NT2/D1 (cell line): ENCODE data around the gene FKBP9.
A peak's percentile ranks its signal among the peaks of the same experiment; 100 is the strongest.

Source experiments
- DNase-seq: peaks from one replicate; pipeline ENCODE4 v3.0.0-alpha.2; 2011; ENCODE audit warnings: low read depth, low spot score
- H3K27me3 ChIP-seq: 2 replicates; pipeline ENCODE4 v1.6.0; 2011; ENCODE audit warnings: mild to moderate bottlenecking; ENCODE audit not compliant: insufficient read length, insufficient read depth
- H3K36me3 ChIP-seq: 2 replicates; pipeline ENCODE4 v1.6.1; 2011; ENCODE audit warnings: mild to moderate bottlenecking, low read length, mixed read lengths; ENCODE audit not compliant: insufficient read depth, insufficient read length
- H3K4me1 ChIP-seq: 2 replicates; pipeline ENCODE4 v1.5.1; 2011; ENCODE audit not compliant: insufficient read depth, insufficient read length
- H3K4me3 ChIP-seq: 2 replicates; pipeline ENCODE4 v1.5.1; 2011; ENCODE audit warnings: low read depth; ENCODE audit not compliant: insufficient read length
- H3K9ac ChIP-seq: 2 replicates; pipeline ENCODE4 v1.6.0; 2011; ENCODE audit warnings: low read depth; ENCODE audit not compliant: insufficient read length
- H3K9me3 ChIP-seq: 2 replicates; pipeline ENCODE4 v1.5.1; 2011; ENCODE audit warnings: mild to moderate bottlenecking, low read length; ENCODE audit not compliant: insufficient read depth
- SUZ12 ChIP-seq: IDR thresholded peaks from 2 replicates; pipeline ENCODE4 v1.6.1; 2011; ENCODE audit not compliant: insufficient read length, insufficient read depth; ENCODE audit errors: extremely low read depth
- YY1 ChIP-seq: IDR thresholded peaks from 2 replicates; pipeline ENCODE4 v1.6.1; 2011; ENCODE audit not compliant: insufficient read length, insufficient read depth
- ZNF274 ChIP-seq: IDR thresholded peaks from 2 replicates; pipeline ENCODE4 v1.6.1; 2011; ENCODE audit warnings: mild to moderate bottlenecking, low read depth, low read length

The FKBP9 gene

GRCh38 chr7:32928785-32929298 lies 28.4 kb upstream of the FKBP9 start:
- Histone ChIP-seq H3K9me3 (no peaks in the 10 kb centered on the region), H3K27me3 (peaks cover 96% of the 10 kb centered on the region), H3K4me3 (no peak overlapping the region), H3K4me1 (no peaks in the 10 kb centered on the region), H3K36me3 (no peaks in the 10 kb centered on the region), H3K9ac (no peak overlapping the region)
- DNase-seq, result no peak
- TF ChIP-seq SUZ12 (no peak), ZNF274 (no peak), YY1 (no peak)

GRCh38 chr7:32929430-32930143 lies 27.7 kb upstream of the FKBP9 start:
- Histone ChIP-seq H3K36me3 (no peaks in the 10 kb centered on the region), H3K9ac (no peak overlapping the region), H3K4me1 (no peaks in the 10 kb centered on the region), H3K27me3 (peaks cover 99% of the 10 kb centered on the region), H3K4me3 (no peak overlapping the region), H3K9me3 (no peaks in the 10 kb centered on the region)
- TF ChIP-seq SUZ12 (no peak), YY1 (no peak), ZNF274 (no peak)
- no peak for DNase-seq

- Histone ChIP-seq H3K36me3 (no peaks in the 10 kb centered on the region), H3K9ac (no peak overlapping the region), H3K4me1 (no peaks in the 10 kb centered on the region), H3K9me3 (no peaks in the 10 kb centered on the region), H3K27me3 (peaks cover 98% of the 10 kb centered on the region), H3K4me3 (no peak overlapping the region)
- TF ChIP-seq SUZ12 (no peak), ZNF274 (no peak), YY1 (no peak)
- DNase-seq, result no peak
These were observed 26.9 kb upstream of the FKBP9 start for GRCh38 chr7:32930378-32930777.

- H3K9ac ChIP-seq, result no peak overlapping the region
- no peak for DNase-seq
- H3K4me1 ChIP-seq, result no peaks in the 10 kb centered on the region
- no peaks in the 10 kb centered on the region for H3K9me3 ChIP-seq
- no peak for TF ChIP-seq ZNF274
- no peak for TF ChIP-seq YY1
- no peak for TF ChIP-seq SUZ12
- peaks cover 6% of the 10 kb centered on the region for H3K36me3 ChIP-seq
- no peak overlapping the region for H3K4me3 ChIP-seq
- H3K27me3 ChIP-seq, result peaks cover 98% of the 10 kb centered on the region
These were observed 21.7 kb upstream of the FKBP9 start for GRCh38 chr7:32935558-32935957.

- TF ChIP-seq ZNF274, result no peak
- no peak for TF ChIP-seq SUZ12
- TF ChIP-seq YY1, result no peak
- Histone ChIP-seq H3K4me3 (no peak overlapping the region), H3K36me3 (peaks cover 6% of the 10 kb centered on the region), H3K4me1 (peaks cover under 1% of the 10 kb centered on the region), H3K9ac (no peak overlapping the region), H3K27me3 (peaks cover 94% of the 10 kb centered on the region), H3K9me3 (no peaks in the 10 kb centered on the region)
- no peak for DNase-seq
These were observed 20.6 kb upstream of the FKBP9 start for GRCh38 chr7:32936689-32937088.

GRCh38 chr7:32937344-32938174 lies 19.7 kb upstream of the FKBP9 start:
- TF ChIP-seq YY1 (no peak), SUZ12 (no peak), ZNF274 (no peak)
- Histone ChIP-seq H3K9me3 (no peaks in the 10 kb centered on the region), H3K9ac (no peak overlapping the region), H3K36me3 (peaks cover 6% of the 10 kb centered on the region), H3K4me1 (peaks cover 4% of the 10 kb centered on the region), H3K27me3 (peaks cover 95% of the 10 kb centered on the region), H3K4me3 (no peak overlapping the region)
- no peak for DNase-seq

- peaks cover 96% of the 10 kb centered on the region for H3K27me3 ChIP-seq
- H3K4me1 ChIP-seq, result peaks cover 4% of the 10 kb centered on the region
- peak; percentile 79 for DNase-seq
- peaks cover 6% of the 10 kb centered on the region for H3K36me3 ChIP-seq
- TF ChIP-seq SUZ12 (no peak), ZNF274 (no peak), YY1 (no peak)
- no peak overlapping the region for H3K4me3 ChIP-seq
- peaks cover 14% of the 10 kb centered on the region for H3K9me3 ChIP-seq
- no peak overlapping the region for H3K9ac ChIP-seq
These were observed 16.1 kb upstream of the FKBP9 start for GRCh38 chr7:32941181-32941580.
